SK-N-SH treated with all-trans-retinoic acid at 6 μM for 48 hours (cell line): Measurements from ENCODE around the gene PREB.

Experiments used
- SNAI2 ChIP-seq: fragments of 250-450 bp; sonication (Bioruptor Pico); IDR thresholded peaks from 2 replicates; pipeline ENCODE4 v1.5.0; 2020; ENCODE audit warnings: mild to moderate bottlenecking, moderate library complexity
- ZFP30 ChIP-seq: fragments of 450-650 bp; formaldehyde crosslinking; IDR thresholded peaks from 2 replicates; pipeline ENCODE4 v1.5.0; 2022; ENCODE audit warnings: mild to moderate bottlenecking, moderate library complexity
- TF ChIP-seq, protein P1 (sequence below): fragments of 250-450 bp; sonication (Bioruptor Pico); IDR thresholded peaks from 2 replicates; pipeline ENCODE4 v1.8.0; 2020; ENCODE audit warnings: mild to moderate bottlenecking, moderate library complexity, borderline replicate concordance

DNA sequence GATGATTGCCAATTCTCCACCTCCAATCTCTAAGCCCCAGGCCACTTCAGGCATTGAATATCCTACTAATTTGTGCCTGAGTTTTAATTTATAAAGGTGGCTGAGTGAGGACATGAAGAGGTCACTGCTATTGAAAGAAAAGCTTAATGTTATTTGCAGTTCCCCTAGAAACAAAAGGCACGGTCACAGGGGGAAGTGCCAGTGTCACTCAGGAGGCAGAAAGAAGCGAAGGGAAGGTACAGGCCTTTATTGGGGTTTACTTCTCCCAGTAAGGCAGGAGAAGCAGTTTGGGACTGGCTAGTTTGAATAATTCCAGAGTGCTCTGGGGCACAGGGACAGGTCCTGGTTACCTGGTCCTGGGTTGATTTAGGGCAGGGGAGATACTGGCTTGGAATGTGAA lies 12.5 kb downstream of the PREB start:
- TF ChIP-seq SNAI2 (CRISPR knock-in tag): no peak
- TF ChIP-seq, protein P1, sequence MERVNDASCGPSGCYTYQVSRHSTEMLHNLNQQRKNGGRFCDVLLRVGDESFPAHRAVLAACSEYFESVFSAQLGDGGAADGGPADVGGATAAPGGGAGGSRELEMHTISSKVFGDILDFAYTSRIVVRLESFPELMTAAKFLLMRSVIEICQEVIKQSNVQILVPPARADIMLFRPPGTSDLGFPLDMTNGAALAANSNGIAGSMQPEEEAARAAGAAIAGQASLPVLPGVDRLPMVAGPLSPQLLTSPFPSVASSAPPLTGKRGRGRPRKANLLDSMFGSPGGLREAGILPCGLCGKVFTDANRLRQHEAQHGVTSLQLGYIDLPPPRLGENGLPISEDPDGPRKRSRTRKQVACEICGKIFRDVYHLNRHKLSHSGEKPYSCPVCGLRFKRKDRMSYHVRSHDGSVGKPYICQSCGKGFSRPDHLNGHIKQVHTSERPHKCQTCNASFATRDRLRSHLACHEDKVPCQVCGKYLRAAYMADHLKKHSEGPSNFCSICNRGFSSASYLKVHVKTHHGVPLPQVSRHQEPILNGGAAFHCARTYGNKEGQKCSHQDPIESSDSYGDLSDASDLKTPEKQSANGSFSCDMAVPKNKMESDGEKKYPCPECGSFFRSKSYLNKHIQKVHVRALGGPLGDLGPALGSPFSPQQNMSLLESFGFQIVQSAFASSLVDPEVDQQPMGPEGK (CRISPR knock-in tag): no peak
- no peak for TF ChIP-seq ZFP30
